GM18498 (cell line): Measurements from ENCODE around the gene DNAH6.
"Not testable (repeated sequence)": the region's sequence is repeated elsewhere in the genome, so short reads cannot be mapped to it uniquely, and the experiment has no call there.

Experiments
- ATAC-seq: cut with Tn5 transposase; IDR thresholded peaks from one replicate; pipeline ENCODE4 v1.9.1; 2021; ENCODE audit warnings: mild to moderate bottlenecking, moderate library complexity; ENCODE audit not compliant: unreplicated experiment

Gene DNAH6

GRCh38 chr2:84858937-84859336 lies 342.6 kb downstream of the DNAH6 start:
- ATAC-seq, result no peak

DNA sequence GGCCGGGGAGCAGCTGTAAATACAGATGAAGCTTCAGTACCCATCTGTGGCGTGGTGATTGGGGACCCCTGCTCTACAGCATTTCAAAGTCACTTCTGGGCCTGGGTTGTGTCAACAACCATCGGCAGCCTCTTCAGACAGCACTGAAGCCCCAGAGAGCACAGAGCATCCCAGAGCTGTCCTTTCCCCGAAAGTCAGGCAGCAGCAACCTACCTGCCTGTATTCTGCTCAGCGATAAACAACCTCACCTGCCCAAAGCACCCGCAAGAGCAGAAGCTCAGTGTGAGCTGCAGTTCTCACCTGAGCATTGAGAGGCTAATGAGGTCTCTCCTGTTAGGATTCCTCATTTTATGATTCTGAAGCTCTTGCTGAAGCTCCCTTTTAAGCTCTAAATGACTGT lies 345.2 kb downstream of the DNAH6 start:
- no peak for ATAC-seq

DNA sequence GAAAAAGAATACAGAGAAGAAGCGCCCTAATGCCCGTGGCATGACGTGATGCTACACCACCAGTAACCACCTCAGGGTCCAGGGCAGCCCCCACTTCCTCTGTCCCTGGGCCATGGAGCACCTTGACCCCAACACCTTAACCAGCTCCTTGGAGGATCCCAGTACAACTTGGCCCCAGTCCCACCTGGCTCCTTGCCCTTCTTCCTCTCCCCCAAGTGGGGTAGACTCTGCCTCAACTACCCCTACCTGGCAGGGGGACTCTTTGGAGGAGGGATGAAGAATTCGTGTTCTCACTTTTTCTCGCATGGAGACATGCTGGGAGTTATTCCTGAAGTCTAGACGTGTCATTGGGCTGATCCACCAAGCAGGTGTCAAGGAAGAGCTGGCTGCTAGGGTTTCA lies 345.7 kb downstream of the DNAH6 start:
- ATAC-seq, result no peak

DNA sequence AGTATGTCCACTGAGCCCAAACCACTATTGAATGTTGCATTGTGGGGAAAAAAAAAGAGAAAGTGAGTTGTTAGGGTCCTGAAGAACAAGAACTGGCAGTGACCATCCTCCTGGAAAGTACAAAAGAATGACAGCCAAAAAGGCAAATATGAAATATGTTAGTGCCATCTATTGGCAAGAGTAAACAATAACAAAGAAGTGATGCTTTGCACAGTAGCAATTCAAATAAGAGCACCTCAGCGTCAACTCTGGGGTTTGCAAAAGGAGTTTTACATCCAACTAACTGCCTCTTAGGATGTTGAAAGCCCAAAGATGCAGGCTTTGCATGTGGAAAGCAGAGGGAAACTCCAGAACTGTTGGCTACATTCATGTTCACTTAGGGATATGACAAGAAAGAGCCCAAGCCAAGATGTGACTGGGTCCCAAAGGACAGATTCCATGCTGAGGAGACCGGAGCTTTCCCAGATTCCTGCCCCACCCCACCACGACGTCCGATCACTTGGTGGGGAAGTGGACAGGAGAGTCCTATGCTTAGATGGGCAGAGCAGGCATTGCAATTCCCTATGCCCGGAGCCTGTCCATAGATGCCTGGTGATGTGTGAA lies 349.0 kb downstream of the DNAH6 start:
- no peak for ATAC-seq

GRCh38 chr2:84866122-84866521 lies 349.8 kb downstream of the DNAH6 start:
- no peak for ATAC-seq

DNA sequence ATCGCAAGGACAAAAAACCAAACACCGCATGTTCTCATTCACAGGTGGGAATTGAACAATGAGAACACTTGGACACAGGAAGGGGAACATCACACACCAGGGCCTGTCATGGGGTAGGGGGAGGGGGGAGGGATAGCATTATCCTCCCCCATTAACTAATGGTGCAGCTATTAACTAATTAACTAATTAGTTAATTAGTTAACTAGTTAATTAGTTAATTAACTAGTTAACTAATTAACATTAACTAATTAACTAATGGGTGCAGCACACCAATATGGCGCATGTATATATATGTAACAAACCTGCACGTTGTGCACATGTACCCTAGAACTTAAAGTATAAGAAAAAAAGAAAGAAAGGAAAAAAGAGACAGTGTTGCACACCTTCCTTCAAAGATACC lies 352.0 kb downstream of the DNAH6 start:
- ATAC-seq, result not testable (repeated sequence)
